K562 (cell line): ENCODE data around the gene C10orf143. TPM values are rescaled to one million over a fixed set of nuclear protein-coding genes. Genes with fewer than 3 reads are reported as not detected.

Source experiments
- ARHGAP35 ChIP-seq: fragments of 450-650 bp; IDR thresholded peaks from 2 replicates; pipeline ENCODE4 v1.6.1; 2018; ENCODE audit not compliant: partially characterized antibody
- CAMTA2 ChIP-seq: fragments of 250-450 bp; sonication (Bioruptor Pico); conservative IDR thresholded peaks from 2 replicates; pipeline ENCODE4 v1.5.1; 2022
- CBX1 ChIP-seq: sonication (generic); IDR thresholded peaks from 2 replicates; pipeline ENCODE4 v1.6.1; 2016; ENCODE audit warnings: antibody characterized with exemption, low read depth, mild to moderate bottlenecking
- CREM ChIP-seq: IDR thresholded peaks from 2 replicates; pipeline ENCODE4 v1.6.1; 2014; ENCODE audit warnings: antibody characterized with exemption, low read depth
- EP400 ChIP-seq: fragments of 450-650 bp; IDR thresholded peaks from 2 replicates; pipeline ENCODE4 v1.6.1; 2017; ENCODE audit warnings: antibody characterized with exemption, mild to moderate bottlenecking, moderate library complexity
- ETV1 ChIP-seq: fragments of 450-650 bp; conservative IDR thresholded peaks from 2 replicates; pipeline ENCODE4 v1.6.1; 2016; ENCODE audit warnings: missing genetic modification characterization, control low read depth, low read depth, missing compliant biosample characterization
- ETV5 ChIP-seq: sonication (generic); formaldehyde crosslinking; IDR thresholded peaks from 2 replicates; pipeline ENCODE4 v1.4.0; 2020; ENCODE audit warnings: low read depth, mild to moderate bottlenecking, missing genetic modification reagents
- FUS ChIP-seq: fragments of 200-400 bp; formaldehyde crosslinking; optimal IDR thresholded peaks from 2 replicates; pipeline ENCODE3; 2017; ENCODE audit warnings: low read depth, low read length
- GATA2 ChIP-seq: sonication (generic); formaldehyde crosslinking; IDR thresholded peaks from 2 replicates; pipeline ENCODE4 v1.4.0; 2020; ENCODE audit warnings: mild to moderate bottlenecking, missing genetic modification reagents
- JUND ChIP-seq, 2 experiments: IDR thresholded peaks; 2 replicates in 1 of 2; 3 replicates in 1 of 2; pipeline ENCODE4 v1.6.1; 2011; ENCODE audit warnings: borderline replicate concordance in 2 of 2, low read depth in 2 of 2, low read length in 2 of 2, improper control_type of control experiment in 1 of 2, missing biosample characterization in 1 of 2, missing genetic modification characterization in 1 of 2, missing genetic modification reagents in 1 of 2
- MCM2 ChIP-seq: fragments of 450-650 bp; IDR thresholded peaks from 2 replicates; pipeline ENCODE4 v1.6.1; 2017; ENCODE audit warnings: low read depth, mild to moderate bottlenecking
- MCM3 ChIP-seq: fragments of 450-650 bp; IDR thresholded peaks from 2 replicates; pipeline ENCODE4 v1.6.1; 2016
- NUFIP1 ChIP-seq: fragments of 450-650 bp; IDR thresholded peaks from 2 replicates; pipeline ENCODE4 v1.6.1; 2018; ENCODE audit not compliant: partially characterized antibody
- RBM14 ChIP-seq: fragments of 200-400 bp; formaldehyde crosslinking; IDR thresholded peaks from 2 replicates; pipeline ENCODE4 v1.6.1; 2018; ENCODE audit warnings: low read depth, mild to moderate bottlenecking, low read length, moderate library complexity, borderline replicate concordance; ENCODE audit not compliant: insufficient read depth
- SMARCA4 ChIP-seq: fragments of 450-650 bp; IDR thresholded peaks from 2 replicates; pipeline ENCODE4 v1.6.1; 2016
- TBP ChIP-seq: optimal IDR thresholded peaks from 2 replicates; pipeline ENCODE3; 2011; ENCODE audit warnings: low read depth, low read length, improper control_type of control experiment
- U2AF1 ChIP-seq: fragments of 200-400 bp; formaldehyde crosslinking; optimal IDR thresholded peaks from 2 replicates; pipeline ENCODE3; 2017; ENCODE audit warnings: mild to moderate bottlenecking, low read depth, low read length, moderate library complexity
- ZNF174 ChIP-seq: fragments of 250-450 bp; sonication (Bioruptor Pico); IDR thresholded peaks from 2 replicates; pipeline ENCODE4 v1.4.0; 2020; ENCODE audit warnings: mild to moderate bottlenecking
- ZNF197 ChIP-seq: fragments of 200-800 bp; sonication (Bioruptor generic); IDR thresholded peaks from 2 replicates; pipeline ENCODE4 v1.6.1; 2016; ENCODE audit warnings: low read depth, missing genetic modification characterization, missing compliant biosample characterization
- ZNF274 ChIP-seq: IDR thresholded peaks from 2 replicates; pipeline ENCODE4 v1.6.1; 2011; ENCODE audit warnings: low read depth, mild to moderate bottlenecking, low read length, moderate library complexity, borderline replicate concordance
- ZNF561 ChIP-seq: fragments of 450-650 bp; formaldehyde crosslinking; conservative IDR thresholded peaks from 2 replicates; pipeline ENCODE4 v1.4.0; 2020; ENCODE audit warnings: mild to moderate bottlenecking, moderate library complexity
- ZNF57 ChIP-seq: fragments of 450-650 bp; formaldehyde crosslinking; IDR thresholded peaks from 2 replicates; pipeline ENCODE4 v1.4.0; 2020; ENCODE audit warnings: mild to moderate bottlenecking, moderate library complexity
- polyA plus RNA-seq, 8 experiments: library from polyadenylated mRNA; depleted of rRNA in 4 of 8; stranded (reverse) in 5 of 8; unstranded in 3 of 8; fragments of >200 nt; fragmentation: Nextera tagmentation in 2 of 8; fragmentation: Illumina TruSeq in 1 of 8; extraction: Ambion mirVana in 2 of 8; extraction: Trizol in 1 of 8; gene quantifications; 2 replicates each; pipeline versions ENCODE4 v1.2.1 to v1.2.3, GENCODE V29; 2011 to 2014; ENCODE audit warnings: inconsistent platforms in 1 of 8, missing spikeins in 1 of 8
- total RNA-seq, 7 experiments: library from RNA; depleted of rRNA in 6 of 7; stranded (reverse); fragments of >200 nt in 6 of 7; fragmentation: Illumina TruSeq in 2 of 7; extraction: Trizol in 2 of 7; gene quantifications; 2 replicates each; pipeline versions ENCODE4 v1.2.1 to v1.2.3, GENCODE V29; 2011 to 2021; ENCODE audit warnings: low replicate concordance in 1 of 7
- TF ChIP-seq, protein P1 (sequence below): fragments of 250-450 bp; sonication (Bioruptor Pico); IDR thresholded peaks from 2 replicates; pipeline ENCODE4 v1.8.0; 2022; ENCODE audit warnings: moderate library complexity, mild to moderate bottlenecking, inconsistent platforms
- TF ChIP-seq, protein P2 (sequence below): IDR thresholded peaks from 2 replicates; pipeline ENCODE4 v1.6.1; 2011; ENCODE audit warnings: borderline replicate concordance, low read depth, mild to moderate bottlenecking, moderate library complexity, low read length; ENCODE audit not compliant: insufficient read depth, poor library complexity, severe bottlenecking
- TF ChIP-seq, protein P3 (sequence below): fragments of 250-450 bp; sonication (Bioruptor Pico); IDR thresholded peaks from 2 replicates; pipeline ENCODE4 v1.5.0; 2022; ENCODE audit warnings: mild to moderate bottlenecking

Gene C10orf143
- total and polyA plus RNA-seq, 9 of the 15 experiments (the other 6 are each of a cell fraction or from before 2014, with no cell fraction given) = 0.07 to 0.42 (median 0.25) TPM; not detected in 2

DNA sequence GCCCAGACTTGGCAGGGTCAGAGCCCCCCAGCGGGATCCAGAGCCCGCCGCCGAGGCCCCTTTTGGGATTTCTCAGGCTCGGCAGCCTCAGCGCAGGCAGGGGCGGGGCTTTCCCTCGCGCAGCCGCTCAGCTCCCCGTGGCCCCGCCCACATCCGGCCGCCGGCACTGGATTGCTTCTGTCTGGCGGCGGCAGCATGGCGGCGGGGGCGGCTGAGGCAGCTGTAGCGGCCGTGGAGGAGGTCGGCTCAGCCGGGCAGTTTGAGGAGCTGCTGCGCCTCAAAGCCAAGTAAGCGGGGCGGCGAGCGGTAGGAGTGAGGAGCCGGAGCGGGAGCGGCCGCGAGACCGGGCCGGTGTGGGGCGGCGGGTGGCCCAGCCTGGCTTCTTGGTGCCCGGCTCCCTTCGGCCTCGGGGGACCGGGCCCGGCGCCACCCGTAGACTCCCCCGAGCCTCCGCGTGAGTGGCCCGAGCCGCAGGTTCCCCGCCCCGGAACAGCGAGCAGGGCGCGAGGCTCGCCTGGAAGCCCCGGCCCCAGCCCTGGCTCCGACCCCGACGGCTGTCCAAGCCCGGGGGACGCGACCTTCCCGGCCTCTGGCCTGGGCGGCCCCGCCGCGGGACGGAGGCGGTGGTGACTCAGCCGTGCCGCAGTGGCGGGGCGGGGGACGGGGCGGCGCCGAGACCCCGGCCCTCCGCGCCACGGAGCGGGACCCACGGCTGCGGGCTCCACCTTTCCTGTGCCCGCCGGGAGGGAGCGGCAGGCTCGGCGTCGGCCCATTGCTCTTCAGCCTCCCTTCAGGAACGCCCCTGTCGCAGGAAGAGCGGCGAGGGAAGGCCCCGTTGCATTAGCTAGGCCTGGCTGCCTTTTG, 25.8 kb upstream of the C10orf143 start, which contains the start of gene GLRX3 (continued):
- TF ChIP-seq RBM14 (no peak), EP400 (peak; percentile 61; the same call in 1 of the 2 replicates), ZNF197 (CRISPR knock-in tag) (no peak), NUFIP1 (no peak), CBX1 (no peak), ARHGAP35 (no peak), ZNF274 (no peak), MCM2 (no peak), TBP (peak; percentile 78), U2AF1 (peak; percentile 79), ETV5 (peak; percentile 69), CAMTA2 (CRISPR knock-in tag) (no peak), SMARCA4 (no peak), ZNF174 (CRISPR knock-in tag) (no peak), ETV1 (tag) (peak; percentile 45; the same call in 1 of the 2 replicates), GATA2 (CRISPR knock-in tag) (no peak), FUS (no peak), JUND (IDR thresholded peaks at IDR 0.05; ENCODE audit: borderline replicate concordance, low read depth, low read length) (peak; percentile 32; the same call in 1 of the 2 replicates), JUND (tag; IDR thresholded peaks at IDR 0.05; ENCODE audit: borderline replicate concordance, low read depth, low read length) (no peak), MCM3 (no peak), ZNF561 (CRISPR knock-in tag) (no peak), CREM (0 out of 2 replicates have a peak, but pooled peaks have one; percentile 9), ZNF57 (no peak)
- TF ChIP-seq, protein P1, sequence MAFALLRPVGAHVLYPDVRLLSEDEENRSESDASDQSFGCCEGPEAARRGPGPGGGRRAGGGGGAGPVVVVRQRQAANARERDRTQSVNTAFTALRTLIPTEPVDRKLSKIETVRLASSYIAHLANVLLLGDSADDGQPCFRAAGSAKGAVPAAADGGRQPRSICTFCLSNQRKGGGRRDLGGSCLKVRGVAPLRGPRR (CRISPR knock-in tag) = no peak
- TF ChIP-seq, protein P2, sequence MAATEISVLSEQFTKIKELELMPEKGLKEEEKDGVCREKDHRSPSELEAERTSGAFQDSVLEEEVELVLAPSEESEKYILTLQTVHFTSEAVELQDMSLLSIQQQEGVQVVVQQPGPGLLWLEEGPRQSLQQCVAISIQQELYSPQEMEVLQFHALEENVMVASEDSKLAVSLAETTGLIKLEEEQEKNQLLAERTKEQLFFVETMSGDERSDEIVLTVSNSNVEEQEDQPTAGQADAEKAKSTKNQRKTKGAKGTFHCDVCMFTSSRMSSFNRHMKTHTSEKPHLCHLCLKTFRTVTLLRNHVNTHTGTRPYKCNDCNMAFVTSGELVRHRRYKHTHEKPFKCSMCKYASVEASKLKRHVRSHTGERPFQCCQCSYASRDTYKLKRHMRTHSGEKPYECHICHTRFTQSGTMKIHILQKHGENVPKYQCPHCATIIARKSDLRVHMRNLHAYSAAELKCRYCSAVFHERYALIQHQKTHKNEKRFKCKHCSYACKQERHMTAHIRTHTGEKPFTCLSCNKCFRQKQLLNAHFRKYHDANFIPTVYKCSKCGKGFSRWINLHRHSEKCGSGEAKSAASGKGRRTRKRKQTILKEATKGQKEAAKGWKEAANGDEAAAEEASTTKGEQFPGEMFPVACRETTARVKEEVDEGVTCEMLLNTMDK = no peak
- TF ChIP-seq, protein P3, sequence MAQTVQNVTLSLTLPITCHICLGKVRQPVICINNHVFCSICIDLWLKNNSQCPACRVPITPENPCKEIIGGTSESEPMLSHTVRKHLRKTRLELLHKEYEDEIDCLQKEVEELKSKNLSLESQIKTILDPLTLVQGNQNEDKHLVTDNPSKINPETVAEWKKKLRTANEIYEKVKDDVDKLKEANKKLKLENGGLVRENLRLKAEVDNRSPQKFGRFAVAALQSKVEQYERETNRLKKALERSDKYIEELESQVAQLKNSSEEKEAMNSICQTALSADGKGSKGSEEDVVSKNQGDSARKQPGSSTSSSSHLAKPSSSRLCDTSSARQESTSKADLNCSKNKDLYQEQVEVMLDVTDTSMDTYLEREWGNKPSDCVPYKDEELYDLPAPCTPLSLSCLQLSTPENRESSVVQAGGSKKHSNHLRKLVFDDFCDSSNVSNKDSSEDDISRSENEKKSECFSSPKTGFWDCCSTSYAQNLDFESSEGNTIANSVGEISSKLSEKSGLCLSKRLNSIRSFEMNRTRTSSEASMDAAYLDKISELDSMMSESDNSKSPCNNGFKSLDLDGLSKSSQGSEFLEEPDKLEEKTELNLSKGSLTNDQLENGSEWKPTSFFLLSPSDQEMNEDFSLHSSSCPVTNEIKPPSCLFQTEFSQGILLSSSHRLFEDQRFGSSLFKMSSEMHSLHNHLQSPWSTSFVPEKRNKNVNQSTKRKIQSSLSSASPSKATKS (CRISPR knock-in tag) = no peak
